Gastroesophageal sphincter (tissue), 4 donors: ENCODE results near the gene ANK3. TPM values are rescaled to one million over a fixed set of nuclear protein-coding genes. Genes with fewer than 3 reads are reported as not detected.

Experiments used
- ATAC-seq: fragments of 150-250 bp; one replicate; pipeline ENCODE4 v1.9.1; 2016; ENCODE audit warnings: mild to moderate bottlenecking, moderate library complexity
- H3K27ac ChIP-seq, 4 donors: fragments of 200-600 bp; sonication (generic) in 3 of 4; 1 replicate in 3 of 4; 2 replicates in 1 of 4; pipeline ENCODE4 v1.5.1; 2016 to 2019
- H3K27me3 ChIP-seq: fragments of 200-600 bp; sonication (generic); one replicate; pipeline ENCODE4 v1.5.1; 2019
- H3K36me3 ChIP-seq, 2 donors: fragments of 200-600 bp; sonication (generic); one replicate each; pipeline ENCODE4 v1.5.1; 2019; ENCODE audit warnings: control low read depth in 1 of 2
- H3K4me1 ChIP-seq, 3 donors: fragments of 200-600 bp; sonication (generic); 1 replicate in 2 of 3; 2 replicates in 1 of 3; pipeline ENCODE4 v1.5.1; 2016 to 2019; ENCODE audit warnings: control low read depth in 2 of 3
- H3K4me3 ChIP-seq, 2 donors: fragments of 200-600 bp; sonication (generic); one replicate each; pipeline ENCODE4 v1.5.1; 2019; ENCODE audit warnings: mild to moderate bottlenecking in 1 of 2, moderate library complexity in 1 of 2
- H3K9me3 ChIP-seq, 3 donors: fragments of 200-600 bp; sonication (generic); one replicate each; pipeline ENCODE4 v1.5.1; 2017 to 2019; ENCODE audit warnings: control low read depth in 2 of 3
- EP300 ChIP-seq: sonication (generic); formaldehyde crosslinking; IDR thresholded peaks from one replicate; pipeline ENCODE4 v1.6.1; 2017; ENCODE audit warnings: antibody characterized with exemption, mild to moderate bottlenecking
- POLR2A ChIP-seq, 2 donors: fragments of 450-650 bp; IDR thresholded peaks; one replicate each; pipeline ENCODE4 v1.6.1; 2017; ENCODE audit warnings: antibody characterized with exemption in 2 of 2, mild to moderate bottlenecking in 2 of 2, moderate library complexity in 1 of 2
- POLR2AphosphoS5 ChIP-seq: sonication (generic); formaldehyde crosslinking; IDR thresholded peaks from one replicate; pipeline ENCODE4 v1.6.1; 2017; ENCODE audit warnings: antibody characterized with exemption
- WGBS, 2 donors: methylation state at CpG; one replicate each; pipeline ENCODE4 v1.1.5; 2018; ENCODE audit warnings: low coverage in 1 of 2; 5-methylcytosine and 5-hydroxymethylcytosine counted together
- total RNA-seq, 4 donors: library from RNA; depleted of rRNA; stranded (reverse); fragments of >200 nt; gene quantifications; one replicate each; pipeline ENCODE4 v1.1.0, GENCODE V29; 2016
- TF ChIP-seq, protein P1 (sequence below), 4 experiments: fragments of 200-600 bp in 2 of 4; fragments of 450-650 bp in 2 of 4; sonication (generic) in 1 of 4; IDR thresholded peaks; one replicate each; pipeline ENCODE4 v1.5.1; 2017 to 2019; ENCODE audit warnings: antibody characterized with exemption in 4 of 4, mild to moderate bottlenecking in 2 of 4, moderate library complexity in 2 of 4

ANK3 gene
- total RNA-seq, 4 donors from 2014 or later = 21.1 to 61.5 (median 38.9) TPM

DNA sequence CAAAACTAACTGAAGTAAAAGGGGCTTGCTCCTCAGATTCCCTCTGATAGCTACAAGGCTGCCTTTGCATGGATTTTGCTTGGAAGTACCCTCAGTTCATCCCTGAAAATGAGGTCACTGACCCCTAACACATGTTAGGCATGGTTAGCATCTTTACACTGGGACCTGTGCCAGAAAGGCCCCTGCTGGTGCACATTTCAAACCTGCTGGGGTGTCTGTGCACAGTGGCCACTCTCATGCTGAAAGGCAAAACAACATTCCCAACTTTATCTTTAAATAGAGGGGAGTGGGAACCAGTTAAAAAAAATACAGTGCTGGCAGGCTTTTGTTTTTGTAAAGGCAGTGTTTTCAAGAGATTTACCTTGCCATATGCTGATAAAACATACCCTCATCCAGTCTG lies 99.1 kb downstream of the ANK3 start:
- Histone ChIP-seq H3K36me3 (no peaks in the 10 kb centered on the region), H3K9me3 (no peaks in the 10 kb centered on the region), H3K27me3 (no peaks in the 10 kb centered on the region), H3K27ac (peak overlapping the region in 1 of 4 donors; percentile 3), H3K4me3 (no peak overlapping the region), H3K4me1 (peaks cover 0 to 14% (median 0%) of the 10 kb centered on the region in 3 donors)
- ATAC-seq = no peak
- TF ChIP-seq EP300 = no peak
- TF ChIP-seq POLR2AphosphoS5 = no peak
- TF ChIP-seq, protein P1, sequence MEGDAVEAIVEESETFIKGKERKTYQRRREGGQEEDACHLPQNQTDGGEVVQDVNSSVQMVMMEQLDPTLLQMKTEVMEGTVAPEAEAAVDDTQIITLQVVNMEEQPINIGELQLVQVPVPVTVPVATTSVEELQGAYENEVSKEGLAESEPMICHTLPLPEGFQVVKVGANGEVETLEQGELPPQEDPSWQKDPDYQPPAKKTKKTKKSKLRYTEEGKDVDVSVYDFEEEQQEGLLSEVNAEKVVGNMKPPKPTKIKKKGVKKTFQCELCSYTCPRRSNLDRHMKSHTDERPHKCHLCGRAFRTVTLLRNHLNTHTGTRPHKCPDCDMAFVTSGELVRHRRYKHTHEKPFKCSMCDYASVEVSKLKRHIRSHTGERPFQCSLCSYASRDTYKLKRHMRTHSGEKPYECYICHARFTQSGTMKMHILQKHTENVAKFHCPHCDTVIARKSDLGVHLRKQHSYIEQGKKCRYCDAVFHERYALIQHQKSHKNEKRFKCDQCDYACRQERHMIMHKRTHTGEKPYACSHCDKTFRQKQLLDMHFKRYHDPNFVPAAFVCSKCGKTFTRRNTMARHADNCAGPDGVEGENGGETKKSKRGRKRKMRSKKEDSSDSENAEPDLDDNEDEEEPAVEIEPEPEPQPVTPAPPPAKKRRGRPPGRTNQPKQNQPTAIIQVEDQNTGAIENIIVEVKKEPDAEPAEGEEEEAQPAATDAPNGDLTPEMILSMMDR (IDR thresholded peaks at IDR 0.05) = no peak
- TF ChIP-seq POLR2A (IDR thresholded peaks at IDR 0.05) = no peak

DNA sequence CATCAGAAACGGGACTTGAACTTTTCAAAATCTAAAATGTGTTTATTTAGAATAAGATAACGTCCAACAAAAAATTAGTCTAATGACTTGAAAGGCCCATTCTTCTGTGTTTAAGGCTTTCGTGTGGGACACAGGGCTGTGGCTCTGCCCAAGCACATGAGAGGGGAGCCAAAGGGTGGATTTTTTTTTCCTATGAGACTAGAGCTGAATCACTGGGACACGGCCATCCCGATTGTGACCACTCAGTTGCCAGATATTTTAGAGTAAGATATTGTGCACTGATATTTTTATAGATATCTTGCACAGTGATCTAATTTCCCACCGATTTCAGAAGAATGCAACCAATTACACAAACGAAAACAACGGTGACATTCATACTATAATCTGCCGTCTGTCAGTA lies 99.9 kb downstream of the ANK3 start:
- Histone ChIP-seq H3K4me3 (no peak overlapping the region), H3K4me1 (peaks cover 0 to 14% (median 0%) of the 10 kb centered on the region in 3 donors), H3K27ac (peak overlapping the region in 1 of 4 donors; percentile 7), H3K27me3 (no peaks in the 10 kb centered on the region), H3K9me3 (no peaks in the 10 kb centered on the region), H3K36me3 (no peaks in the 10 kb centered on the region)
- no peak for ATAC-seq
- WGBS, 2 donors = 53 to 70% methylated on average over 7 to 9 of the region's 9 CpGs
- no peak for TF ChIP-seq POLR2AphosphoS5
- no peak for TF ChIP-seq POLR2A (IDR thresholded peaks at IDR 0.05)

DNA sequence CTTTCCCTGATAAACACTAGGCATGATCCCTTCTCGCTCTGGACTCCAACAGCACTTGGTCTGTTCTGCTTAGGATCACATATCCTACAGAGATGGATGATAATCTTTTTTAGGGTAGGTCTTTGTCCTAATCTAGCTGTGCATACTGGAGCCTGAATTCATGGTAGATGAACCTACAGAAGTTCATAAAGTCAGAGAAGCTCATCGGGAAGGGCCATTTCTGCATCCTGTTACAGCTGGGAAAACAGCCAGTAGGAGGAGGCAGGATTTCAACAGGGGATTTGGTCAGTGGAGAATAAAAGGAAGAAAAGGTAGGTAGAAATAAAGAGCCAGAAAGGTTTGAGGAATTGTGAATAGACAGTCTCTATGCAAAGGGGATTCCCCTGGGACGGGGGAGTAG lies 101.4 kb downstream of the ANK3 start:
- no peaks in the 10 kb centered on the region for H3K36me3 ChIP-seq
- H3K27ac ChIP-seq = no peak overlapping the region
- TF ChIP-seq POLR2AphosphoS5 (no peak), EP300 (no peak), POLR2A (IDR thresholded peaks at IDR 0.05) (no peak)
- TF ChIP-seq, protein P1 (IDR thresholded peaks at IDR 0.05) = no peak
- H3K4me1 ChIP-seq = peaks cover 0 to 3% (median 0%) of the 10 kb centered on the region in 3 donors
- no peaks in the 10 kb centered on the region for H3K9me3 ChIP-seq
- ATAC-seq = no peak
- no peaks in the 10 kb centered on the region for H3K27me3 ChIP-seq
- H3K4me3 ChIP-seq = no peak overlapping the region
- 65 to 100% methylated on average over 2 to 3 of the region's 3 CpGs for WGBS, 2 donors

DNA sequence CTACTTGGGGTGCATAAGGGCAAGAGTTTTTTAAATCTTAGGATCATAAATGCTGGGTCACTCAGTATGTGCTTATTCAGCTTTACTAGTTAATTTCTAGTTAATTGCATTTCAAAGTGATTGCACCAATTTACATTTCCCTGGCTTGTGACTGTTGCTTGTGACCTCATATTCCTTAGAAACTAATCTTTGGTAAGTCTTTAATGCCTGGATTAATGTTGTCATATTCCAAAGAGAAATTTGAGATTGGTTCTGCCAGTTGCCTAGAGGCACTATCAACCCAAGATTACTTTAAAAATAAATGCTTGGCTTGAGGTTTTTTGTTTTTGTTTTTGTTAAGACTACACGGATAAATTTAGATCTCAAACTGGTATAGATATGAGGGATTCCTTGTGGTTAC lies 103.1 kb downstream of the ANK3 start:
- Histone ChIP-seq H3K27ac (no peak overlapping the region), H3K4me1 (no peaks in the 10 kb centered on the region), H3K27me3 (no peaks in the 10 kb centered on the region), H3K9me3 (no peaks in the 10 kb centered on the region), H3K36me3 (no peaks in the 10 kb centered on the region), H3K4me3 (no peak overlapping the region)
- 16 to 23% methylated on average over 1 of the region's 1 CpG for WGBS, 2 donors
- no peak for ATAC-seq
- no peak for TF ChIP-seq POLR2A (IDR thresholded peaks at IDR 0.05)
- no peak for TF ChIP-seq POLR2AphosphoS5
- no peak for TF ChIP-seq EP300
- TF ChIP-seq, protein P1 (IDR thresholded peaks at IDR 0.05) = no peak

DNA sequence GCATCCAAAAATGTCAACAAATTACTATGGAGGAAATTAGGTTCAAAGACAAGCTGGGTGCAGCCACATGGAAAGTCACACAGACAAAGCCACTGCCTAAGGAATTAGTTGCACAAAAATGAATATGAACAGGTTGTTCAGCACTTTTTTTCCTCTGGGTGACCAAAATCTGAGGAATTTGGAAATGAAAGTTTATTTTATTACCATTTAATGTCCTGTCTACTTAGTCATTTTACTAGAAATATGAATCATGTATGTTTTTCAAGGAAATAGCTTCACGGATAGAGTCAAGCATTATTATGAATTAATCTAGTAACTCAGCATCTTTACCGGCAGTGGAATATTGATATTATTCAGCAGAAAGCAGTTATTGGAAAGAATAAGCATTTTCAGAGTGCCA lies 106.3 kb downstream of the ANK3 start:
- H3K4me3 ChIP-seq = no peak overlapping the region
- H3K4me1 ChIP-seq = no peaks in the 10 kb centered on the region
- TF ChIP-seq, protein P1 (IDR thresholded peaks at IDR 0.05) = no peak
- no peak for TF ChIP-seq EP300
- TF ChIP-seq POLR2A (IDR thresholded peaks at IDR 0.05) = no peak
- TF ChIP-seq POLR2AphosphoS5 = no peak
- H3K27me3 ChIP-seq = no peaks in the 10 kb centered on the region
- H3K9me3 ChIP-seq = no peaks in the 10 kb centered on the region
- 41 to 84% methylated on average over 2 of the region's 2 CpGs for WGBS, 2 donors
- H3K27ac ChIP-seq = no peak overlapping the region
- peaks cover 0 to 4% of the 10 kb centered on the region in 2 donors for H3K36me3 ChIP-seq
- no peak for ATAC-seq
